NAMALWA (cell line): ENCODE measurements around the gene CDC42BPB.
A peak's percentile ranks its signal among the peaks of the same experiment; 100 is the strongest.

Experiments
- DNase-seq: peaks from one replicate; pipeline ENCODE4 v3.0.0-alpha.2; 2015; ENCODE audit warnings: low spot score

CDC42BPB gene

GRCh38 chr14:103016594-103016993 lies 40.8 kb downstream of the CDC42BPB start:
- no peak for DNase-seq

- DNase-seq: no peak
These were observed 41.3 kb downstream of the CDC42BPB start for GRCh38 chr14:103016071-103016470.

- DNase-seq: no peak
These were observed 41.9 kb downstream of the CDC42BPB start for GRCh38 chr14:103015426-103015825.

GRCh38 chr14:103014466-103015228 lies 42.7 kb downstream of the CDC42BPB start:
- DNase-seq: no peak

GRCh38 chr14:103013028-103013427 lies 44.3 kb downstream of the CDC42BPB start:
- no peak for DNase-seq

GRCh38 chr14:103009559-103009958 lies 47.8 kb downstream of the CDC42BPB start:
- DNase-seq: no peak

- DNase-seq: no peak
These were observed 48.5 kb downstream of the CDC42BPB start for GRCh38 chr14:103008768-103009357.

GRCh38 chr14:103008126-103008525 lies 49.2 kb downstream of the CDC42BPB start:
- no peak for DNase-seq

- no peak for DNase-seq
These were observed 49.8 kb downstream of the CDC42BPB start for GRCh38 chr14:103007555-103007954.

GRCh38 chr14:103006991-103007520 lies 50.3 kb downstream of the CDC42BPB start:
- DNase-seq: no peak

- no peak for DNase-seq
These were observed 51.2 kb downstream of the CDC42BPB start for GRCh38 chr14:103006106-103006505.

GRCh38 chr14:103003850-103004249 lies 53.5 kb downstream of the CDC42BPB start:
- no peak for DNase-seq

GRCh38 chr14:103003351-103003615 lies 54.1 kb downstream of the CDC42BPB start:
- DNase-seq: no peak

- peak; percentile 46 for DNase-seq
These were observed 54.6 kb downstream of the CDC42BPB start for GRCh38 chr14:103002578-103003350.

GRCh38 chr14:103001651-103002396 lies 55.5 kb downstream of the CDC42BPB start:
- DNase-seq: no peak

- DNase-seq: no peak
These were observed 56.1 kb downstream of the CDC42BPB start for GRCh38 chr14:103001226-103001625.

- DNase-seq: no peak
These were observed 56.9 kb downstream of the CDC42BPB start for GRCh38 chr14:103000291-103000921.

GRCh38 chr14:102999227-102999895 lies 58.0 kb downstream of the CDC42BPB start:
- no peak for DNase-seq

GRCh38 chr14:102998393-102998792 lies 59.0 kb downstream of the CDC42BPB start:
- DNase-seq: no peak

GRCh38 chr14:102996941-102997340 lies 60.4 kb downstream of the CDC42BPB start:
- no peak for DNase-seq

- no peak for DNase-seq
These were observed 62.7 kb downstream of the CDC42BPB start for GRCh38 chr14:102994689-102995088.
